Caco-2 (cell line): ENCODE measurements around the gene AMPD3. TPM values are rescaled to one million over a fixed set of nuclear protein-coding genes. Genes with fewer than 3 reads are reported as not detected.

Experiments used
- BruUV-seq: library from RNA; stranded (reverse); fragments of 400-500 nt; replicated peaks from 2 replicates; lab custom pipeline; 2021; lab: Mats Ljungman, UMichigan
- CTCF ChIA-PET: fragments of 300-600 bp; sonication (Branson Sonifier 250); formaldehyde crosslinking; loops from one replicate; lab custom pipeline; 2022; ENCODE audit warnings: antibody characterized with exemption; lab: Charles Lee
- POLR2A ChIA-PET: fragments of 300-600 bp; sonication (Branson Sonifier 250); formaldehyde crosslinking; loops from one replicate; lab custom pipeline; 2022; ENCODE audit warnings: antibody characterized with exemption; lab: Charles Lee
- DNase-seq, 2 experiments: peaks; one replicate each; pipeline versions ENCODE4 v3.0.0 to v3.0.0-alpha.2; 2020 to 2022
- H3K27me3 ChIP-seq: replicated peaks from 2 replicates; pipeline ENCODE4 v1.6.0; 2011; ENCODE audit warnings: low read length; ENCODE audit not compliant: control insufficient read depth, insufficient read depth
- H3K36me3 ChIP-seq: 2 replicates; pipeline ENCODE4 v1.5.1; 2011; ENCODE audit warnings: low read length; ENCODE audit not compliant: control insufficient read depth, insufficient read depth
- H3K4me1 ChIP-seq: fragments of 250-450 bp; sonication (Bioruptor Pico); 2 replicates; pipeline ENCODE4 v1.5.1; 2020; ENCODE audit warnings: mild to moderate bottlenecking
- H3K4me3 ChIP-seq: 2 replicates; pipeline ENCODE4 v1.5.1; 2011; ENCODE audit warnings: low read depth, mild to moderate bottlenecking, control low read depth, low read length
- H3K9me3 ChIP-seq: fragments of 250-450 bp; sonication (Bioruptor Pico); 2 replicates; pipeline ENCODE4 v1.5.1; 2020; ENCODE audit warnings: mild to moderate bottlenecking, moderate library complexity
- H3K27ac Mint-ChIP-seq: one replicate; pipeline ENCODE4 v1.8.0; 2022; ENCODE audit warnings: mixed read lengths; ENCODE audit not compliant: unreplicated experiment
- H3K27me3 Mint-ChIP-seq: one replicate; pipeline ENCODE4 v1.8.0; 2022; ENCODE audit warnings: mixed read lengths; ENCODE audit not compliant: insufficient read depth, unreplicated experiment
- H3K36me3 Mint-ChIP-seq: one replicate; pipeline ENCODE4 v1.8.0; 2022; ENCODE audit warnings: mild to moderate bottlenecking, mixed read lengths; ENCODE audit not compliant: insufficient read depth, unreplicated experiment
- H3K4me1 Mint-ChIP-seq: one replicate; pipeline ENCODE4 v1.8.0; 2022; ENCODE audit warnings: low read depth, mixed read lengths; ENCODE audit not compliant: unreplicated experiment
- H3K4me3 Mint-ChIP-seq: one replicate; pipeline ENCODE4 v1.8.0; 2022; ENCODE audit warnings: mild to moderate bottlenecking, moderate library complexity, mixed read lengths; ENCODE audit not compliant: unreplicated experiment
- H3K9me3 Mint-ChIP-seq: one replicate; pipeline ENCODE4 v1.8.0; 2022; ENCODE audit warnings: mixed read lengths; ENCODE audit not compliant: unreplicated experiment
- intact Hi-C: fragments of 100-400 bp; cut with micrococcal nuclease; formaldehyde crosslinking; loops from one replicate; pipeline ENCODE4 v1.10.0; 2022; ENCODE audit not compliant: unreplicated experiment
- total RNA-seq: library from RNA; stranded (reverse); gene quantifications from 2 replicates; pipeline ENCODE4 v1.2.3, GENCODE V29; 2022
- TF ChIP-seq, protein P1 (sequence below), 2 experiments: fragments of 200-600 bp in 1 of 2; IDR thresholded peaks; 1 replicate in 1 of 2; 2 replicates in 1 of 2; pipeline versions ENCODE4 v1.5.1 to v1.8.0; 2011 to 2022; ENCODE audit warnings: antibody characterized with exemption in 1 of 2, control low read depth in 1 of 2, inconsistent platforms in 1 of 2, low read depth in 1 of 2, low read length in 1 of 2, mild to moderate bottlenecking in 1 of 2, moderate library complexity in 1 of 2; ENCODE audit not compliant: insufficient read depth in 1 of 2, severe bottlenecking in 1 of 2, unreplicated experiment in 1 of 2

The AMPD3 gene
- total RNA-seq, 1 experiment from 2014 or later = 13.4 TPM

DNA sequence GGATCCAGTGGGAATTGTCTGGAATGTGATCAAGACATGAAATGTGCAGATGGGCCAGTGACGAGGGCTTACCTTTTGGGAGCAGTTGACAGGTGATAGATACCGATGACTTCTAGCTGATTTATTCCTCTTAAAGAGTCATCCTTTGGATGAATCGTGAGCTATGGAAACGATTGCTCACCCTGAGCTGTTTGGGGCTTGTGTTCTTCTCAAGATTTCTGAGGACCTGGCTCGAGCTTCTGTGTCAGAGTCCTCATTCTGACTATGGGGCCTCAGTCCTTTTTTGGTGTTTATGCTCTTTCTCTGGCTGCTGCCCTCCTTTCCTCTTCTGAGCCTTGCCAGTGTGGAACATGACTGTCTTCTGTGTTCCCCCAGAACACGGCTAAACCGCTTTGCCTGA lies 11.9 kb upstream of the AMPD3 start:
- BruUV-seq = no TSS peak
- Mint-ChIP-seq H3K27me3 (no peaks in the 10 kb centered on the region), H3K27ac (no peak overlapping the region), H3K9me3 (no peaks in the 10 kb centered on the region), H3K4me1 (no peaks in the 10 kb centered on the region), H3K36me3 (no peaks in the 10 kb centered on the region), H3K4me3 (no peak overlapping the region)
- Histone ChIP-seq H3K36me3 (no peaks in the 10 kb centered on the region), H3K27me3 (no peaks in the 10 kb centered on the region), H3K9me3 (no peaks in the 10 kb centered on the region), H3K4me3 (no peak overlapping the region), H3K4me1 (0 out of 2 replicates have a peak, but pooled peaks cover 2% of the 10 kb centered on the region)
- POLR2A ChIA-PET = no interaction called here
- no peak for DNase-seq
- CTCF ChIA-PET = no interaction called here
- TF ChIP-seq, protein P1, sequence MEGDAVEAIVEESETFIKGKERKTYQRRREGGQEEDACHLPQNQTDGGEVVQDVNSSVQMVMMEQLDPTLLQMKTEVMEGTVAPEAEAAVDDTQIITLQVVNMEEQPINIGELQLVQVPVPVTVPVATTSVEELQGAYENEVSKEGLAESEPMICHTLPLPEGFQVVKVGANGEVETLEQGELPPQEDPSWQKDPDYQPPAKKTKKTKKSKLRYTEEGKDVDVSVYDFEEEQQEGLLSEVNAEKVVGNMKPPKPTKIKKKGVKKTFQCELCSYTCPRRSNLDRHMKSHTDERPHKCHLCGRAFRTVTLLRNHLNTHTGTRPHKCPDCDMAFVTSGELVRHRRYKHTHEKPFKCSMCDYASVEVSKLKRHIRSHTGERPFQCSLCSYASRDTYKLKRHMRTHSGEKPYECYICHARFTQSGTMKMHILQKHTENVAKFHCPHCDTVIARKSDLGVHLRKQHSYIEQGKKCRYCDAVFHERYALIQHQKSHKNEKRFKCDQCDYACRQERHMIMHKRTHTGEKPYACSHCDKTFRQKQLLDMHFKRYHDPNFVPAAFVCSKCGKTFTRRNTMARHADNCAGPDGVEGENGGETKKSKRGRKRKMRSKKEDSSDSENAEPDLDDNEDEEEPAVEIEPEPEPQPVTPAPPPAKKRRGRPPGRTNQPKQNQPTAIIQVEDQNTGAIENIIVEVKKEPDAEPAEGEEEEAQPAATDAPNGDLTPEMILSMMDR (IDR thresholded peaks at IDR 0.05; ENCODE audit: insufficient read depth in 1 of 2, low read depth in 1 of 2, low read length in 1 of 2, severe bottlenecking in 1 of 2, unreplicated experiment in 1 of 2) = no peak
- intact Hi-C loops = no loop called here

DNA sequence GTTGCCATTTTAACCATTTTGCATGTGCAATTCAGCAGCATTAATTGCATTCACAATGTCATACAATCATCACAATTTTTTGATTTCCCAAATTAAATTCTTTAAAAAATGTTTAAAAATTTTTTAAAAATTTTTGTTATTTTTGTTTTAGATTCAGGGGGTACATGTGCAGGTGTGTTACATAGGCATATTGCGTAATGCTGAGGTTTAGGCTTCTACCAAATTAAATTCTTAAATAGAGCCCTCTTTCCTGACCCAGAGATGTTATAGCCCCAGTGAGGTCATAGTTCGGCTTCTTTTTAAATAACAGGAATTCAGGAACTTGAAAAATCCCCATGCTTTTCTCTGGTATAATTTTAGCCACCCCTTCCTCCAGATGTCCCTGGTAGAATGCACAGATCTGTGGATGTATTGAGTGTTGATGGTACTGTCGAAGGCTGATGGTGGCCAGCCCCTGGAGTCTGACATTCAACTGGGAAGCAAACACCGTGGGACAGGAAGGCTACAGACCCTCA lies 11.3 kb upstream of the AMPD3 start:
- Mint-ChIP-seq H3K27ac (no peak overlapping the region), H3K4me3 (no peak overlapping the region), H3K27me3 (no peaks in the 10 kb centered on the region), H3K36me3 (no peaks in the 10 kb centered on the region), H3K9me3 (no peaks in the 10 kb centered on the region), H3K4me1 (no peaks in the 10 kb centered on the region)
- POLR2A ChIA-PET = no interaction called here
- no peaks in the 10 kb centered on the region for H3K9me3 ChIP-seq
- H3K4me3 ChIP-seq = no peak overlapping the region
- CTCF ChIA-PET = no interaction called here
- no peaks in the 10 kb centered on the region for H3K36me3 ChIP-seq
- H3K4me1 ChIP-seq = 0 out of 2 replicates have a peak, but pooled peaks cover 2% of the 10 kb centered on the region
- H3K27me3 ChIP-seq = no peaks in the 10 kb centered on the region
- BruUV-seq = no TSS peak
- DNase-seq = no peak
- intact Hi-C loops = no loop called here
- TF ChIP-seq, protein P1 (IDR thresholded peaks at IDR 0.05; ENCODE audit: insufficient read depth in 1 of 2, low read depth in 1 of 2, low read length in 1 of 2, severe bottlenecking in 1 of 2, unreplicated experiment in 1 of 2) = no peak

DNA sequence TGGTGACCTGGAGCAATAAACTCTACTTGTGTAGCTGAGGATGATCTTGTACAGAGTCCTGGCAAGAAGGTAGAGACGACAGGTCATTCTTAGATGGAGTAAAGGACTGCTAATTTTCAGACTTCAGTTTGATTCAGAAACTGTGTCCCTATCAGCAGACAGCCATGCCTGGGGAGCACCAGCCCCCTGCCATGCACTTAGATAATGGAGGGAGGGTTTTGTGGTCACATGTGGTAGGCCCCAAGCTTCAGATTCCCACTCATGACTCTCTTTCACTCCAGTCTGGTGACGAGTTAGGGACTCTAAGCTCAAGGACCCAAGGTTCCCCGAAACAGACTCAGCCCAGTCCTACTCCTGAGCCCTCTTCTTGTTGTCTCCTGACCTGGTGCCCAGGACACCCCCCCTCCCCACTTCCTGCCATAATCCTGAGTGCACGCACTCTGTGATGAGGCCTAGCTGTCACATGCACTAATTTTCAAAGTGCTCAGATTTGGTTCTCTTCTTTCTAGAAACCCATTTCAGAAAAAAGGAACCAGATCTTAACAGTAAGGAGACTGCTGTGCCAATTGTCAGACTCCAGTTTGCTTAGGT lies 10.2 kb upstream of the AMPD3 start:
- H3K36me3 ChIP-seq = no peaks in the 10 kb centered on the region
- TF ChIP-seq, protein P1 (IDR thresholded peaks at IDR 0.05; ENCODE audit: insufficient read depth in 1 of 2, low read depth in 1 of 2, low read length in 1 of 2, severe bottlenecking in 1 of 2, unreplicated experiment in 1 of 2) = no peak
- Mint-ChIP-seq H3K9me3 (no peaks in the 10 kb centered on the region), H3K27ac (no peak overlapping the region), H3K4me1 (peaks cover 3% of the 10 kb centered on the region), H3K4me3 (no peak overlapping the region), H3K36me3 (peaks cover 1% of the 10 kb centered on the region), H3K27me3 (no peaks in the 10 kb centered on the region)
- BruUV-seq = no TSS peak
- DNase-seq = no peak
- H3K9me3 ChIP-seq = no peaks in the 10 kb centered on the region
- H3K4me1 ChIP-seq = 0 out of 2 replicates have a peak, but pooled peaks cover 2% of the 10 kb centered on the region
- no peaks in the 10 kb centered on the region for H3K27me3 ChIP-seq
- H3K4me3 ChIP-seq = no peak overlapping the region
- intact Hi-C loops = no loop called here
- CTCF ChIA-PET = interaction anchor here (0.6 kb wide), 1 partner anchor 8 kb away, joined by 3 read pairs; no protein-coding TSS in a partner anchor
- POLR2A ChIA-PET = no interaction called here
